GM18498 (cell line): ENCODE data around the gene MAGI2.

Source experiments
- ATAC-seq: cut with Tn5 transposase; IDR thresholded peaks from one replicate; pipeline ENCODE4 v1.9.1; 2021; ENCODE audit warnings: mild to moderate bottlenecking, moderate library complexity; ENCODE audit not compliant: unreplicated experiment

The MAGI2 gene

GRCh38 chr7:78448911-78449310 is 1004.6 kb downstream of the MAGI2 start:
- no peak for ATAC-seq

GRCh38 chr7:78444267-78444666 is 1009.2 kb downstream of the MAGI2 start:
- no peak for ATAC-seq

DNA sequence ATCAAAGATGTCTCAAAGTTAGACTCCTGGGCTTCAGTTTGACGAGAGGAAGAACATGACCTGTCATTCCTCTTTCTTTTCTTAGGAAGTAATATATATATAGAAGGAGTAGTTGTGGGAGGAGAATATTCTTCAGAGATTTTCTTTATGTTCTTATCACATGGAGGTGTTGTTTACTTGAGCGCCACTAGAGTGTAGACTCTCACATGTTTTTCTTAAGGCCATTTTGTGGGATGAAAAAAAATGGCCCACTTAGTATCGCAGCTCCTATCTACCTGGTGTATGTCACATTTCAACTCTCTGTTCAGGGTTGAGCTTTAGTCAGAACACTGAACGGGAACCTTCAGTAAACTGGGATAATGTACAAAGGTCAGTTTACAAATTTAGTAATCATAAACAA is 1009.7 kb downstream of the MAGI2 start:
- ATAC-seq: no peak

GRCh38 chr7:78441737-78442136 is 1011.7 kb downstream of the MAGI2 start:
- ATAC-seq: no peak

- no peak for ATAC-seq
Measured at GRCh38 chr7:78438433-78438832, 1015.0 kb downstream of the MAGI2 start.

DNA sequence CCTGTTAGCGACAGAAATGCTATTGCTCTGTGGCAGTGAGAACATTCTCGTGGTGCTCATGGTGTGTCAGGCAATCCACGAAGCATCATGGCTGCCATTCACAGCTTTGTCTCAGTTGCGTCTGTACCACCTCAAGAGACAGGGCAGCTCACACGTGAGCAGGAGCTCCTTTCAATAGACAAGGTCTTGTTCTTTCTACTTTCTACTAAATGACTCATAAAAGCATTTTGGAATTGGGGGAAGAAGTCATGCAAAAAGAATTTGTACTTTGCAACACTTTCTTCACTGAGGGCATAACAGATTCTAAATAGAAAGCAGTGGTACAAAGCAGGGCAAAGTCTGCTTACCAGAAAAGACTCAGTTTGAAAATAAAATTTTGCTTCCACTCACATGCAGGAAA is 1016.3 kb downstream of the MAGI2 start:
- ATAC-seq: no peak

GRCh38 chr7:78435355-78435754 is 1018.1 kb downstream of the MAGI2 start:
- ATAC-seq: no peak

DNA sequence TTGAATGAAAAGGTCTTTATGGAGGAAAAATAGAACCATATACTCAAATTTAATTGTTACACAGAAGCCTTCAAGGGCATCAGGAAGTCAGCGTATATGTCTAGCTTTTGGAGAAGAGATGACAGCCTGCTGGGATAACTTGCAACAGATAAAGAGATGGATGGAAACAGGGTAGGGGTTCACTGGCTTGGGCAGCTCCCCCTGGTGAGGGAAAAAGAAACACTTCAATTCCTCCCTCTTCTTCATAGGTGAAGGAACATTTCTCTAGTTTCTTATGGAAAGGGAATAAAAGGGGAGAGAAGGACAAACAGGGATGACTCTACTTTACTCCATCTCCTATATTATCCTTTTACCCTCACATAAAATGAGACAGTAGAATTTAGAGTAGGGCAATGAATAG is 1019.2 kb downstream of the MAGI2 start:
- ATAC-seq: no peak

DNA sequence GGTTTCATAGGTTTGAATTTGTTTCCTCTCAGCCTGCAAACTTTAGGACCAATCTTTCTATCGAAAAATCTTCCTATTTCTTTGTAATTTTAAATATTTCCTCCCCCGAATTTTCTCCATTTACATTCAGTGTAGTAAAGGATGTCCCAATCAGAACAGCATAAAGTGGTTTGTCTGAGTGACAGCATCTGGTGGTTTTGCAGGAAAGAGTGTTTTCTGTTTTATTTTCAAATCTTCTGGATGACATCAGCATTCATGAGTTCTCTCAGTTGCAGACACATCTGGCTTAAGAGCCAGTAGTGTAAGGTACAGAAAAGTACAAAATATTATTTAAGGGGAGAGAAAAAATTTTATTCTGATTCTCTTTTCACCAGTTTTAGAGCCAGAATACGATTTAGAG is 1020.0 kb downstream of the MAGI2 start:
- no peak for ATAC-seq

DNA sequence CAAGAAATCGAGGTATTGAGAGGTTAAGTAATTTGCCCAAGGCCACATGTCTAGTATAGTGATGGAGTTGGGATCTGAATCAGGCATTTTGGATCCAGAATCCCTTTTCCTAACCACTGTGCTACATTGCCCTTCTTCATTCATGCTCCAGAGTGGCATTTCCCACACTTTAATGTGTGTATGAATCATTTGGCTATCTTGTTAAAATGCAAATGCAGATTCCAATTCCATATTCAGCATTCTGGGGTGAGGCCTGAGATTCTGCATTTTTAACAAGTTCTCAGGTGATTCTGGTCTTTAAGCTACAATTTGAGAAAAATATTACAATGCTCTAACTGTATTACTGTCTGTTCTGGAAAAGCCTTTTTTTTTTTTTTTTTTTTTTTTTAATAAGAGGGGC is 1023.6 kb downstream of the MAGI2 start:
- no peak for ATAC-seq

DNA sequence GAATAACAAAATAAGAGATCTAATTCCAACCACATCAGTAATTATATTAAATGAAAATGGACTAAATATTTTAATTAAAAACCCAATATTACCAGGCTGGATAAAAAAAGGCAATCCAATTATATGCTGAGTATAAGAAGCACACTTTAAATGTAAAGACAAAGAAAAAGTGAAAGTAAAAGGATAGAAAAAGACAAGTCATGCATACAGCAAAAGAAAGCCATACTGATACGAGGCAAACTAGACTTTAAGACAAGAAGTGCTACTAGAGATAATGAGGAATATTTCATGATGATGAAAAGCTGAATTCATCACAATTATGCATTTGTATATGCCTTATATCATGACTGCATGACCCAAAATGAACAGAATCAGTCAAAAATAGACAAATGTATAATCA is 1026.3 kb downstream of the MAGI2 start:
- no peak for ATAC-seq

- ATAC-seq: no peak
Measured at GRCh38 chr7:78420001-78420400, 1033.5 kb downstream of the MAGI2 start.

DNA sequence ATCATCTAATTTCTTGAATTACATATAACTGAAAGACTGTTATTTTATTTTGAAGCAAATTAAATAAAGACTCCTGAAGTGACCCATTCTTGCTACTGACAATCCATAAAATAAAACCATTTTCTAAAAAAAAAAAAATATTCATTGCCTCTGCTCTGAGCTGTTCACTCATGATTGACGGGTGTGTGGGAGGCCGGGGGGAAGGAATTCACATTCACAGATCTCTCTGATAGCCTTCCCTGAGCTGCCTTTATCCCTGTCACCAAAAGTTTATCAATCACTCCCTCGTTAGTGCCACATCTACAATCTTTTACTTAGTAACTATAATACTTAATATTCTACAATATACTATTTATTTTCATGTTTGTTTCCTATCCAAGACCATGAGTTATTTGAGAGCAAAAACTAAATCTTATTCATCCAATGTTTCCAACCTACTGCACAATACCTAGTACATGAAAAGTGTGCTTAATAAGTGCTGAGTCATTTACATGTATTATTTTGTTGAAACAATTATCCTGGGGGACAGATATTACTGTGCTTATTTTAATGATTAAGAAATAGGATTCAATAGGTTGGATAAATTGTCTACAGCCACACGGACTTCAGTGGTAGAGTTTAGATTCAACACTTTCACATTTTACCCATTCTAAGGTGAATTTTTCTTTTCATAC is 1036.2 kb downstream of the MAGI2 start:
- ATAC-seq: no peak

DNA sequence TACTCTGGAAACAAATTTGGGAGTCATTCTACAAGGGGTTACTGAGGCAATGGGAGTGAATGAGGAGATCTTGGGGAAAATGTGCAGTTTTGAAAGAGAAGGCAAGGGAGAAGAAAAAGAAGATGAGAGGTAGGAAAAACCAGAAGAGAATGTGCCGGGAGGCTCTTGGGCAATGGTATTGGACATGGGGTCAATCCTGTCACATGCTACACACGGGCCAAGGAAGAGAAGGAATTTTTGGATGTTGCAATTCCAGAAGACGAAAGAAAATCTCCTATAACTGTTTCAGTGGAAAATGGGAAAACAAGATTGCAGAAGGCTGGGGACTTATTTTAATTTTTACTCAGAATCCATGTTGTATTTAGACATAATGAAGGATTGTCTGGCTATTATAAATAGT is 1039.9 kb downstream of the MAGI2 start:
- ATAC-seq: no peak

DNA sequence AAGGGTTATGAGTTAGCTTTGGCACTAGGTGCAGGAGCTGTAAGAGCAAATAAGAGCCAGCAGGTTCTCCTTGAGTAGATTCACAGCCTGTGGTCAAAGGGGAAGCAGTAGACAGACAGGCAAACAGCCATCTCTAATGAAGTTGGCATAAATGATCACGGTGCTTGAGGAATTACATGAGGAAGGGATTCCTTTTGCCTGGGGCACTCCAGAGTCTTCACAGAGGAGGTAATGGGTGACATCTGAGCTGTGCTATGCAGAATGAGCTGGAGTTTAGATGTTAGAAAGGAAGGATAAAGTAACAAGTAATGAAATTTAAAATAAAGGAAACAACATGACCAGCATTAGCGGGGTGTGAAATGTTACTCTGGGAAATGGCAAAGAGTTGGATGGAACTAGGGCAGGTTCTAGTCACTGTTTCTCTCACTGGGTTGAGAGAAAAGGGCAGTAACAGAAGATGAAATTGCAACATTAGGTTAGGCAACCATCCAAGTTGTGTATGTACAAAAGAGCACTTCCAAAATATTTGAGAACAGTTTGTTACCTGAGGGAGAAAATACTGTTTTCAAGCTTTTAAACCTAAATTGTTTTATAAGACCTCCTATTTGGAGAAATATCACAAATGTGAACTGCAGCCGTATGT is 1041.1 kb downstream of the MAGI2 start:
- no peak for ATAC-seq

GRCh38 chr7:78407031-78407430 is 1046.4 kb downstream of the MAGI2 start:
- ATAC-seq: no peak

DNA sequence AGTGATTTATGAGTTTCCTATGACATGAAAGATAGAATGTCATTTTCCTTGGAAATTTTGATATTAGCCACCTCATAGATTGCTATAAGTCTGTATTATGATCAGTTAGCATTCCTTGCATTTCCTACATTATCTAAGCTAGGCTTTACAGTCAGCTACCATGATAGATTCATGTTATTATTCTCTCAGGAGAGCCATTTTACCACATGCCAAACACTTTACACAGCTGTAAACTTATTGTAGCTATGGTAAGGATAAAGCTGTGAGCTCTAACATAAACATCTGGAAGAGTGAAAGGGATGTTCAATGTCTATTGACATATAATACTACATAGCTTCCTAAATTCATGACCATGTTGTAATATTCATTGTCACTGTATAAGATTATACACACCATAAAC is 1046.9 kb downstream of the MAGI2 start:
- no peak for ATAC-seq

DNA sequence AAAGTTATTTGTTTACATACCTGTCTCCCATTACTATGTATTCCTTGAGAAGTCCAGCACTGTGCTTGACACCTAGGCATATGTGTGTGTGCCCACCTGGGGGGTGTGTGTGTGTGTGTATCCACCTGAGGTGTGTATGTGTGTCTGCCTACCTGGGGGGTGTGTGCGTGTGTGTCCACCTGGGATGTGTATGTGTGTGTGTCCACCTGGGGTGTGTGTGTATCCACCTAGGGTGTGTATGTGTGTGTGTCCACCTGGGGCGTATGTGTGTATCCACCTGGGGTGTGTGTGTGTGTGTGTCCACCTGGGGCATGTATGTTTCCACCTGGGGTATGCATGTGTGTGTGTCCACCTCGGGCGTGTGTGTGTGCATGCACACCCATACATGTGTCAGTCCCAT is 1051.4 kb downstream of the MAGI2 start:
- no peak for ATAC-seq

- no peak for ATAC-seq
Measured at GRCh38 chr7:78400038-78400437, 1053.4 kb downstream of the MAGI2 start.

GRCh38 chr7:78399033-78399769 is 1054.3 kb downstream of the MAGI2 start:
- ATAC-seq: no peak

DNA sequence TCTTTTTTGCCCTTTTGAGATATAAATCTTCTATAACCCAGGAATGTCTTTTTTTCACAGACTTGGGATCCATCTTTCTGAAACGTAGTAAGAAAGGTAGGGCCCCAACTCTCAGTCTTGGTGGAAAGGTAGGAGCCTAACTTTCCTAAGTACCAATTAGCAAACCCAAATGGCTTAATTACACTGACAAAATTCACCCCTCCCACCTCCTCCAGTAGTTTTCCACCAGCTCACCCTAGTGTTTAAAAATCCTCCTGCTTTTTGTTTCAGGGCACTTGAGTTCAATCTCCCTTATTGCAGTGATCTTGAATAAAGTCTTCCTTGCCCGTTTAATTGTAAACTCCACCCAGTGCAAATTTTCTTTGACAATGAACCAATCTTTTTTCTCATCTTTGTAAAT is 1054.9 kb downstream of the MAGI2 start:
- no peak for ATAC-seq

DNA sequence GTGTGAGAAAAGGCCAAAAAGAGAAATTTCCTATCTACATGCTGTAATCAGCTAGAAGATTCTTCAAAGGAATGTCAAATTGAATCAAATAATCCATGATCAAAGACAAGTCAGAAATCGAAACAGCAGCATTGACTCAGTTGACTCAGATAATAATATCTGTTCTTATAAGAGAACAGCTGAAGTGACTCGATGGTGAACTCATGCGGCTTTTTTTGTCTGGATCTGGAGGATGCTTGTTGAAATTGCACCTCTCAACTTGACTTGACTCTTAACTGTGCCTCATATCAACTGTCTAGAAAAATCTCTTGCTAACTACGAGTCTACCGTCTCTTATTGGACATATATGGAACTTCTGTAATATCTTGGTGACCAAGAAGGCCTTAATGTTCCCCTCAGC is 1055.4 kb downstream of the MAGI2 start:
- ATAC-seq: no peak
